NCI-H82 treated with DMSO at 0.1 percent for 48 hours (cell line): ENCODE data around the gene GABRG3.

Experiments used
- DNase-seq: peaks from one replicate; lab custom pipeline; 2025; ENCODE audit not compliant: unreplicated experiment; lab: John Stamatoyannopoulos, UW

The GABRG3 gene

GRCh38 chr15:26970712-26971210 lies at the start of gene GABRG3:
TSS of gene GABRG3 (plus strand) at chr15:26971181.
- DNase-seq, result no peak

GRCh38 chr15:26921433-26921832 lies 49.5 kb upstream of the GABRG3 start:
- DNase-seq, result no peak

GRCh38 chr15:26926081-26926480 lies 44.9 kb upstream of the GABRG3 start:
- DNase-seq, result no peak

- no peak for DNase-seq
Measured at GRCh38 chr15:26928051-26928450, 42.9 kb upstream of the GABRG3 start.

GRCh38 chr15:26929588-26929987 lies 41.4 kb upstream of the GABRG3 start:
- DNase-seq, result no peak

- no peak for DNase-seq
Measured at GRCh38 chr15:26934848-26935247, 36.1 kb upstream of the GABRG3 start.

- no peak for DNase-seq
Measured at GRCh38 chr15:26935322-26935721, 35.7 kb upstream of the GABRG3 start.

- DNase-seq, result no peak
Measured at GRCh38 chr15:26936502-26936901, 34.5 kb upstream of the GABRG3 start.

- no peak for DNase-seq
Measured at GRCh38 chr15:26937134-26937533, 33.8 kb upstream of the GABRG3 start.

- DNase-seq, result peak; percentile 29
Measured at GRCh38 chr15:26939398-26939797, 31.6 kb upstream of the GABRG3 start.

GRCh38 chr15:26941489-26941888 lies 29.5 kb upstream of the GABRG3 start:
- no peak for DNase-seq

GRCh38 chr15:26943866-26944265 lies 27.1 kb upstream of the GABRG3 start:
- no peak for DNase-seq

GRCh38 chr15:26945046-26945445 lies 25.9 kb upstream of the GABRG3 start:
- DNase-seq, result no peak

- DNase-seq, result no peak
Measured at GRCh38 chr15:26950001-26950400, 21.0 kb upstream of the GABRG3 start.

- DNase-seq, result no peak
Measured at GRCh38 chr15:26954403-26954802, 16.6 kb upstream of the GABRG3 start.

GRCh38 chr15:26967719-26968269 lies 3.2 kb upstream of the GABRG3 start:
- DNase-seq, result no peak

- DNase-seq, result no peak
Measured at GRCh38 chr15:26968806-26969205, 2.2 kb upstream of the GABRG3 start.

GRCh38 chr15:26971271-26972018 lies 464 bp downstream of the GABRG3 start:
- no peak for DNase-seq

- DNase-seq, result no peak
Measured at GRCh38 chr15:26972636-26973035, 1.7 kb downstream of the GABRG3 start.

GRCh38 chr15:26974120-26974780 lies 3.3 kb downstream of the GABRG3 start:
- DNase-seq, result peak; percentile 23

GRCh38 chr15:26981492-26981891 lies 10.5 kb downstream of the GABRG3 start:
- no peak for DNase-seq

- no peak for DNase-seq
Measured at GRCh38 chr15:26983822-26984221, 12.8 kb downstream of the GABRG3 start.
